ENCODE data around the gene HBZ. TPM values are rescaled to one million over a fixed set of nuclear protein-coding genes. Genes with fewer than 3 reads are reported as not detected.

The HBZ gene
- total and polyA plus RNA-seq, 2 of the 13 experiments (the other 11 are each of a cell fraction or from before 2014, with no cell fraction given) = 0.21 TPM; not detected in 1

- no peak for TF ChIP-seq E2F2 (CRISPR knock-in tag; IDR thresholded peaks at IDR 0.05; ENCODE audit: borderline replicate concordance)
- TF ChIP-seq GZF1 (CRISPR knock-in tag; IDR thresholded peaks at IDR 0.05) = no peak
- TF ChIP-seq PATZ1 (CRISPR knock-in tag; IDR thresholded peaks at IDR 0.05) = peak; percentile 47; the same call in 1 of the 2 replicates
- no peak for TF ChIP-seq CHCHD3 (CRISPR knock-in tag; IDR thresholded peaks at IDR 0.05)
- TF ChIP-seq ZBTB37 (CRISPR knock-in tag; IDR thresholded peaks at IDR 0.05) = no peak
- TF ChIP-seq ZNF350 (CRISPR knock-in tag; IDR thresholded peaks at IDR 0.05; ENCODE audit: borderline replicate concordance, low read depth) = no peak
- TF ChIP-seq ISL2 (CRISPR knock-in tag; IDR thresholded peaks at IDR 0.05) = no peak
- no peak for TF ChIP-seq FOXO4 (CRISPR knock-in tag; conservative IDR thresholded peaks at IDR 0.05)
- TF ChIP-seq STAG1 (CRISPR knock-in tag; IDR thresholded peaks at IDR 0.05) = no peak
- TF ChIP-seq ZNF609 (CRISPR knock-in tag; IDR thresholded peaks at IDR 0.05; ENCODE audit: borderline replicate concordance) = no peak
- TF ChIP-seq SALL2 (CRISPR knock-in tag; IDR thresholded peaks at IDR 0.05) = no peak
- TF ChIP-seq PITX1 (CRISPR knock-in tag; IDR thresholded peaks at IDR 0.05) = no peak
These were observed 14.4 kb upstream of the HBZ start (continued) for GRCh38 chr16:138049-138417.
